ENCODE results near the gene TUB. TPM values are rescaled to one million over a fixed set of nuclear protein-coding genes. Genes with fewer than 3 reads are reported as not detected.
A peak's percentile ranks its signal among the peaks of the same experiment; 100 is the strongest.

TUB gene
- total RNA-seq, 4 donors from 2014 or later, result 1.9 to 8.5 (median 3.0) TPM

DNA sequence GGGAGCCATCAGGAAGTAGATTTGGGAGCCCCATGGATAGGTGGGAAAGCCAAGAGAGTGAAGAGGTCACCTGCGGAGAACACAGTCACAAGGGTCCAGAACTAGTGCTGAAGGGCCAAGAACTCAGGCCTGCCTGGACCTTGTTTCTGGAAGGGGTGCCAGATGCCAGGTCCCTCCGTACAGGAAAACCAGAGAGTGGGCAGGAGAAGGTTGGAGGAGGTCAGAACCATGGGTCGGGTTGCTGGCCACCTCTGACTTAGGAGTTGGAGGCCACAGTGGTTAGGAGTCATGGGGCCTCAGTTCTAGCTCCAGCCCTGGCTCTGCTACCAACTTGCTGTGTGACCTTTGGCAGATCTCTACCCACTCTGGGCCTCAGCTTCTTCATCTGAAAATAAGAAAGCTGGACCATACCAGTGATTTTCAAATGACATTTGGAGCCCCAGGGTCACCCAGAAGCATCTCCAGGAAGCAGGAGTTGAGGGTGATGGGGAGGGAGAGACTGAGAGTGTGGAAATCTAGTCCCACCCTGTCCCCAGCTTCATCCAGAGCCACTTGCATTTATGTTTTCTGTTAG lies 20.8 kb upstream of the TUB start:
- H3K9me3 ChIP-seq, result no peaks in the 10 kb centered on the region
- TF ChIP-seq EP300 (IDR thresholded peaks at IDR 0.05), result no peak
- TF ChIP-seq, protein P1, sequence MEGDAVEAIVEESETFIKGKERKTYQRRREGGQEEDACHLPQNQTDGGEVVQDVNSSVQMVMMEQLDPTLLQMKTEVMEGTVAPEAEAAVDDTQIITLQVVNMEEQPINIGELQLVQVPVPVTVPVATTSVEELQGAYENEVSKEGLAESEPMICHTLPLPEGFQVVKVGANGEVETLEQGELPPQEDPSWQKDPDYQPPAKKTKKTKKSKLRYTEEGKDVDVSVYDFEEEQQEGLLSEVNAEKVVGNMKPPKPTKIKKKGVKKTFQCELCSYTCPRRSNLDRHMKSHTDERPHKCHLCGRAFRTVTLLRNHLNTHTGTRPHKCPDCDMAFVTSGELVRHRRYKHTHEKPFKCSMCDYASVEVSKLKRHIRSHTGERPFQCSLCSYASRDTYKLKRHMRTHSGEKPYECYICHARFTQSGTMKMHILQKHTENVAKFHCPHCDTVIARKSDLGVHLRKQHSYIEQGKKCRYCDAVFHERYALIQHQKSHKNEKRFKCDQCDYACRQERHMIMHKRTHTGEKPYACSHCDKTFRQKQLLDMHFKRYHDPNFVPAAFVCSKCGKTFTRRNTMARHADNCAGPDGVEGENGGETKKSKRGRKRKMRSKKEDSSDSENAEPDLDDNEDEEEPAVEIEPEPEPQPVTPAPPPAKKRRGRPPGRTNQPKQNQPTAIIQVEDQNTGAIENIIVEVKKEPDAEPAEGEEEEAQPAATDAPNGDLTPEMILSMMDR (IDR thresholded peaks at IDR 0.05), result no peak
- no peak for TF ChIP-seq POLR2A (IDR thresholded peaks at IDR 0.05)
- TF ChIP-seq POLR2AphosphoS5 (IDR thresholded peaks at IDR 0.05), result no peak
- peak in 1 of 2 donors; percentile 40 for DNase-seq (ENCODE audit: low spot score in 2 of 2)
- H3K4me3 ChIP-seq, result no peak overlapping the region
- WGBS, result 89% methylated on average over 3 of the region's 3 CpGs
- H3K27me3 ChIP-seq, result no peaks in the 10 kb centered on the region
- no peaks in the 10 kb centered on the region for H3K36me3 ChIP-seq
- peak overlapping the region; percentile 18 for H3K27ac ChIP-seq
- peaks cover 38% of the 10 kb centered on the region for H3K4me1 ChIP-seq

GRCh38 chr11:8060801-8061554 lies 20.0 kb upstream of the TUB start:
- TF ChIP-seq, protein P1 (IDR thresholded peaks at IDR 0.05), result no peak
- no peak for TF ChIP-seq POLR2AphosphoS5 (IDR thresholded peaks at IDR 0.05)
- TF ChIP-seq POLR2A (IDR thresholded peaks at IDR 0.05), result no peak
- no peak for TF ChIP-seq EP300 (IDR thresholded peaks at IDR 0.05)
- Histone ChIP-seq H3K27me3 (no peaks in the 10 kb centered on the region), H3K9me3 (no peaks in the 10 kb centered on the region), H3K36me3 (no peaks in the 10 kb centered on the region), H3K27ac (peak overlapping the region; percentile 18), H3K4me1 (peaks cover 38% of the 10 kb centered on the region), H3K4me3 (no peak overlapping the region)
- peak in 1 of 2 donors; percentile 57 for DNase-seq (ENCODE audit: low spot score in 2 of 2)
- 91% methylated on average over 10 of the region's 12 CpGs for WGBS

- Histone ChIP-seq H3K9me3 (no peaks in the 10 kb centered on the region), H3K4me1 (peaks cover 32% of the 10 kb centered on the region), H3K27me3 (no peaks in the 10 kb centered on the region), H3K27ac (peak overlapping the region; percentile 34), H3K36me3 (no peaks in the 10 kb centered on the region), H3K4me3 (no peak overlapping the region)
- TF ChIP-seq EP300 (IDR thresholded peaks at IDR 0.05) (no peak), POLR2A (IDR thresholded peaks at IDR 0.05) (no peak), POLR2AphosphoS5 (IDR thresholded peaks at IDR 0.05) (no peak)
- TF ChIP-seq, protein P1 (IDR thresholded peaks at IDR 0.05), result no peak
- WGBS, result 92% methylated on average over 21 of the region's 22 CpGs
- peak in 1 of 2 donors; percentile 46 for DNase-seq (ENCODE audit: low spot score in 2 of 2)
Observed at GRCh38 chr11:8061555-8062428, 19.2 kb upstream of the TUB start.

DNA sequence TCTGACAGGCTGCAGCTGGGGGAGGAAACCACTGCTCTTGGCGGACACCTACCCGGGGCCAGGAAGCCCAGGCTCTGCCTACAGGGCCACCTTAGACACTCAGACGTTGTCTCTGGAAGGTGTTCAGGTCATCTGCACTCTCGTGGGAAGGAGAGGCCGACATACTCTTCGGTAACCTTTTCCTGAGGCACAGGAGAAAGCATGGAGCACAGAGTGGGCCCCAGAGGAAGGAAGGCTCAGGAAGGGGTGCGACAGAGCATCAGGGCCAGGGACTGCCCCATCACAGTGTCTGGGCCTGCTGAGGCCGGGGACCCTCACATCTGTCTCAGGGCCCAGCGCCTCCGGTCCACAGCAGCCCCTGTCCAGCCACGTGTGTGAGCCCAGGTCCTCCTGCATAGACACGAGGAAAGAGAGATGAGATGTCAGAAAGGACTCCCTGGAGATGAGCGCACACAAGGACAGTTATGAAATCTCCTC lies 18.2 kb upstream of the TUB start:
- no peak overlapping the region for H3K4me3 ChIP-seq
- peak overlapping the region; percentile 34 for H3K27ac ChIP-seq
- no peaks in the 10 kb centered on the region for H3K27me3 ChIP-seq
- TF ChIP-seq, protein P1 (IDR thresholded peaks at IDR 0.05), result no peak
- TF ChIP-seq POLR2AphosphoS5 (IDR thresholded peaks at IDR 0.05) (no peak), POLR2A (IDR thresholded peaks at IDR 0.05) (no peak), EP300 (IDR thresholded peaks at IDR 0.05) (no peak)
- DNase-seq (ENCODE audit: low spot score in 2 of 2), result peak in 1 of 2 donors; percentile 49
- H3K4me1 ChIP-seq, result peaks cover 32% of the 10 kb centered on the region
- H3K36me3 ChIP-seq, result no peaks in the 10 kb centered on the region
- H3K9me3 ChIP-seq, result no peaks in the 10 kb centered on the region
- 82% methylated on average over 11 of the region's 13 CpGs for WGBS

Data from suprapubic skin (tissue), 4 donors.